HCT116 (cell line): ENCODE measurements around the gene OTOP1.

ENCODE experiments used
- CEBPB ChIP-seq: IDR thresholded peaks from 2 replicates; pipeline ENCODE4 v1.6.1; 2012; ENCODE audit warnings: low read depth
- EZH2 ChIP-seq: fragments of 200-600 bp; sonication (generic); IDR thresholded peaks from 2 replicates; pipeline ENCODE4 v1.6.1; 2017; ENCODE audit warnings: antibody characterized with exemption, mixed run types
- EZH2phosphoT487 ChIP-seq: fragments of 200-600 bp; IDR thresholded peaks from 2 replicates; pipeline ENCODE4 v1.6.1; 2018; ENCODE audit warnings: antibody characterized with exemption, borderline replicate concordance
- JUND ChIP-seq: IDR thresholded peaks from 2 replicates; pipeline ENCODE4 v1.6.1; 2012
- POLR2A ChIP-seq: IDR thresholded peaks from 2 replicates; pipeline ENCODE4 v1.7.0; 2011; ENCODE audit warnings: borderline replicate concordance; ENCODE audit not compliant: insufficient read depth, insufficient read length; ENCODE audit errors: extremely low read depth
- POLR2AphosphoS5 ChIP-seq: IDR thresholded peaks from 2 replicates; pipeline ENCODE4 v1.6.1; 2011; ENCODE audit warnings: mild to moderate bottlenecking, low read depth, low read length, moderate library complexity
- RAD21 ChIP-seq: IDR thresholded peaks from 2 replicates; pipeline ENCODE4 v1.6.1; 2012; ENCODE audit warnings: low read depth, mild to moderate bottlenecking
- SIN3A ChIP-seq: IDR thresholded peaks from 2 replicates; pipeline ENCODE4 v1.6.1; 2012; ENCODE audit warnings: low read depth
- TCF7L2 ChIP-seq: IDR thresholded peaks from 2 replicates; pipeline ENCODE4 v1.7.0; 2011; ENCODE audit warnings: borderline replicate concordance, inconsistent platforms; ENCODE audit not compliant: insufficient read depth, insufficient read length; ENCODE audit errors: extremely low read depth
- YY1 ChIP-seq: IDR thresholded peaks from 2 replicates; pipeline ENCODE4 v1.6.1; 2011; ENCODE audit warnings: low read length, low read depth, moderate library complexity, mild to moderate bottlenecking; ENCODE audit not compliant: insufficient replicate concordance; ENCODE audit errors: extremely low read depth
- TF ChIP-seq, protein P1 (sequence below), 3 experiments: fragments of 200-600 bp in 1 of 3; sonication (generic) in 1 of 3; IDR thresholded peaks in 2 of 3; conservative IDR thresholded peaks in 1 of 3; 2 replicates each; pipeline ENCODE4 v1.5.1; 2012 to 2017; ENCODE audit warnings: low read depth in 2 of 3, low read length in 2 of 3, antibody characterized with exemption in 1 of 3, borderline replicate concordance in 1 of 3, control low read depth in 1 of 3, mild to moderate bottlenecking in 1 of 3, mixed read lengths in 1 of 3, mixed run types in 1 of 3, moderate library complexity in 1 of 3; ENCODE audit not compliant: insufficient read depth in 1 of 3
- TF ChIP-seq, protein P2 (sequence below): IDR thresholded peaks from 2 replicates; pipeline ENCODE4 v1.6.1; 2011; ENCODE audit warnings: mild to moderate bottlenecking, low read length, moderate library complexity; ENCODE audit not compliant: insufficient replicate concordance; ENCODE audit errors: extremely low read depth
- TF ChIP-seq, protein P3 (sequence below): IDR thresholded peaks from 2 replicates; pipeline ENCODE4 v1.6.1; 2012

DNA sequence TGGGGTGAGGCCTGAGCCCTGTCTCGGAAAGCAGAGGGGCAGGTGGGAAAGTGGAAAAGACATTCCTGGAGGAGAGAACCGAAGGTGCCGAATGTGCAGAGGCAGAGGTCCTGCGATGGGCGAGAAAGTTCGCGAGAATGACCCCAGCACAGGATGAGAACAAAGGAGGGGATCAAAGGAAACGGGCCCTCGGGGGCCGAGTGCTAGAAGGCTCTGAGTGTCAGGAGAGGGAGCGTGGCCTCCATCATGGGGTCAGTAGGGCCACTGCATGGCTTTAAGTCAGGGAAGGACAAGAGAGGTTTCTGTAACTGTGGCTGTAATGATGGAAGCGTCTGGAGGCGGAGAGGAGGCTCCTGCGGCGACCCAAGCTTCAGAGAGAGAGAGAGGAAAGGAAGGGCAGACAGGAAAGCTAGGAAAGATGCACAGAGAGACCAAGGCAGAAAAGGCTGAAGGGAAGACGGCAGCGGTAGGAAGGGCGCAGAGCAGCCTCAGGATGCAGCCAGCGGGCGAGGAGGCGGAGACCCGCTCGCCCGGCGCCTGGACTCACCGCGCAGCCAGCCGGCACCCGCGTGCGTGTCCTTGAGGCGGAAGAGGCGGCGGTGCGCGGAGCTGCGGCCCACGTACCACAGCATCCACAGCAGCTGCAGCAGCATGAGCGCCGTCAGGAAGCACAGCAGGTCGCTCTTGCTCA, 669 bp downstream of the OTOP1 start:
- TF ChIP-seq, protein P1, sequence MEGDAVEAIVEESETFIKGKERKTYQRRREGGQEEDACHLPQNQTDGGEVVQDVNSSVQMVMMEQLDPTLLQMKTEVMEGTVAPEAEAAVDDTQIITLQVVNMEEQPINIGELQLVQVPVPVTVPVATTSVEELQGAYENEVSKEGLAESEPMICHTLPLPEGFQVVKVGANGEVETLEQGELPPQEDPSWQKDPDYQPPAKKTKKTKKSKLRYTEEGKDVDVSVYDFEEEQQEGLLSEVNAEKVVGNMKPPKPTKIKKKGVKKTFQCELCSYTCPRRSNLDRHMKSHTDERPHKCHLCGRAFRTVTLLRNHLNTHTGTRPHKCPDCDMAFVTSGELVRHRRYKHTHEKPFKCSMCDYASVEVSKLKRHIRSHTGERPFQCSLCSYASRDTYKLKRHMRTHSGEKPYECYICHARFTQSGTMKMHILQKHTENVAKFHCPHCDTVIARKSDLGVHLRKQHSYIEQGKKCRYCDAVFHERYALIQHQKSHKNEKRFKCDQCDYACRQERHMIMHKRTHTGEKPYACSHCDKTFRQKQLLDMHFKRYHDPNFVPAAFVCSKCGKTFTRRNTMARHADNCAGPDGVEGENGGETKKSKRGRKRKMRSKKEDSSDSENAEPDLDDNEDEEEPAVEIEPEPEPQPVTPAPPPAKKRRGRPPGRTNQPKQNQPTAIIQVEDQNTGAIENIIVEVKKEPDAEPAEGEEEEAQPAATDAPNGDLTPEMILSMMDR (IDR thresholded peaks at IDR 0.05 in 2 of 3, conservative IDR thresholded peaks at IDR 0.05 in 1 of 3; ENCODE audit: borderline replicate concordance in 1 of 3, insufficient read depth in 1 of 3, low read depth in 2 of 3, low read length in 2 of 3) = no peak
- TF ChIP-seq POLR2A (no peak), EZH2phosphoT487 (no peak), SIN3A (no peak), RAD21 (no peak), YY1 (no peak), TCF7L2 (no peak), CEBPB (no peak), JUND (no peak), EZH2 (no peak), POLR2AphosphoS5 (no peak)
- TF ChIP-seq, protein P2, sequence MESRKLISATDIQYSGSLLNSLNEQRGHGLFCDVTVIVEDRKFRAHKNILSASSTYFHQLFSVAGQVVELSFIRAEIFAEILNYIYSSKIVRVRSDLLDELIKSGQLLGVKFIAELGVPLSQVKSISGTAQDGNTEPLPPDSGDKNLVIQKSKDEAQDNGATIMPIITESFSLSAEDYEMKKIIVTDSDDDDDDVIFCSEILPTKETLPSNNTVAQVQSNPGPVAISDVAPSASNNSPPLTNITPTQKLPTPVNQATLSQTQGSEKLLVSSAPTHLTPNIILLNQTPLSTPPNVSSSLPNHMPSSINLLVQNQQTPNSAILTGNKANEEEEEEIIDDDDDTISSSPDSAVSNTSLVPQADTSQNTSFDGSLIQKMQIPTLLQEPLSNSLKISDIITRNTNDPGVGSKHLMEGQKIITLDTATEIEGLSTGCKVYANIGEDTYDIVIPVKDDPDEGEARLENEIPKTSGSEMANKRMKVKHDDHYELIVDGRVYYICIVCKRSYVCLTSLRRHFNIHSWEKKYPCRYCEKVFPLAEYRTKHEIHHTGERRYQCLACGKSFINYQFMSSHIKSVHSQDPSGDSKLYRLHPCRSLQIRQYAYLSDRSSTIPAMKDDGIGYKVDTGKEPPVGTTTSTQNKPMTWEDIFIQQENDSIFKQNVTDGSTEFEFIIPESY = no peak
- TF ChIP-seq, protein P3, sequence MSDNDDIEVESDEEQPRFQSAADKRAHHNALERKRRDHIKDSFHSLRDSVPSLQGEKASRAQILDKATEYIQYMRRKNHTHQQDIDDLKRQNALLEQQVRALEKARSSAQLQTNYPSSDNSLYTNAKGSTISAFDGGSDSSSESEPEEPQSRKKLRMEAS = no peak
